ENCODE data around the gene SUPT4H1.

Gene SUPT4H1

DNA sequence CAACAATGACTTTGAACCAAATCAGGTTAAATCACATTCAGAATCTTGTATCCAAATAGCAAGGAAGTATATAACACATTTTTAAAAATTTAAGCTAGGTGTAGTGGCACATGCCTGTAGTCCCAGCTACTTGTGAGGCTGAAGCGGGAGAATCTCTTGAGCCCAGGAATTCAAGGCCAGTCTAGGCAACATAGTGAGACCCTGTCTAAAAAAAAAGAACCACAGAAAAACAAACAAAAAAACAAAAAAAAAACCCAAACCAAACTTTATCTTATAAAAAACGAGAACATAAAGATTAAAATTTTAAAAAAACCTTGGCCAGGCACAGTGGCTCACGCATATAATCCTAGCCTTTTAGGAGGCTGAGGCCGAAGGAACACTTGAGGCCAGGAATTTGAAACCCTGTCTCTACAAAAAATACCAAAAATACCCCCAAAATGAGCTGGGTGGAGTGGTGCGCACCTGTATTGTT, 11.6 kb downstream of the SUPT4H1 start:
- no peak for DNase-seq (ENCODE audit: low read depth, low spot score)

DNA sequence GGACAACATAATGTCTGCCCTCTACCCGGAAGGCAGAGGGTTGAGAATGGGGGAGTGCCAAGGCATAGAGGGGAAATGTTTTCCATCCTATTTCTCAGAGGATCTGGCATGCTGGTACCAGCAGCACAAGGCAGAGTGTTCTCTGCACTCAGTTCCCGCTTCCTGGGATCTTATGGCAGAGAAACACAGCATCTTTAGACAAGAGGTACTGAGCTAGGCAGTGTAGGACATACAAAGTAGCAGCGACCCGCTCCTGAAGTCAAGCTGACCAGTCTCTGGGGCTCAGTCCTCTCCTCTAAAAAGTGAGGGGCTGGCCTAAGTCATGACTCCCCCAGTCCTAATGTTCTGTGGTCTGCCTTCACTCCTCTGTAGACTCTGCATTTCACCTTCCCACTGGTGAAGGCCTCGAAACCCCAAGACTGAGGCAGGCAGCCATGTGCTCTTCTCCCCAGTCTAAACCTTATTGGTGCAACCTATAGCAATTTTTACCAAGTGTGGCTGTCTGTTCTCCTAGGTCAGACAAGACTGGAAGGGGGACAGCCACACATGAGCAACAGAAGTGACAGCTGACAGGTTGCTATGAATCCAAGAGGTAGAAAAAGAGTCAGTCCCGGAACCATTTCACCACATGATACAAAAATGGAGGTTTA, 12.1 kb downstream of the SUPT4H1 start:
- no peak for DNase-seq (ENCODE audit: low read depth, low spot score)

DNA sequence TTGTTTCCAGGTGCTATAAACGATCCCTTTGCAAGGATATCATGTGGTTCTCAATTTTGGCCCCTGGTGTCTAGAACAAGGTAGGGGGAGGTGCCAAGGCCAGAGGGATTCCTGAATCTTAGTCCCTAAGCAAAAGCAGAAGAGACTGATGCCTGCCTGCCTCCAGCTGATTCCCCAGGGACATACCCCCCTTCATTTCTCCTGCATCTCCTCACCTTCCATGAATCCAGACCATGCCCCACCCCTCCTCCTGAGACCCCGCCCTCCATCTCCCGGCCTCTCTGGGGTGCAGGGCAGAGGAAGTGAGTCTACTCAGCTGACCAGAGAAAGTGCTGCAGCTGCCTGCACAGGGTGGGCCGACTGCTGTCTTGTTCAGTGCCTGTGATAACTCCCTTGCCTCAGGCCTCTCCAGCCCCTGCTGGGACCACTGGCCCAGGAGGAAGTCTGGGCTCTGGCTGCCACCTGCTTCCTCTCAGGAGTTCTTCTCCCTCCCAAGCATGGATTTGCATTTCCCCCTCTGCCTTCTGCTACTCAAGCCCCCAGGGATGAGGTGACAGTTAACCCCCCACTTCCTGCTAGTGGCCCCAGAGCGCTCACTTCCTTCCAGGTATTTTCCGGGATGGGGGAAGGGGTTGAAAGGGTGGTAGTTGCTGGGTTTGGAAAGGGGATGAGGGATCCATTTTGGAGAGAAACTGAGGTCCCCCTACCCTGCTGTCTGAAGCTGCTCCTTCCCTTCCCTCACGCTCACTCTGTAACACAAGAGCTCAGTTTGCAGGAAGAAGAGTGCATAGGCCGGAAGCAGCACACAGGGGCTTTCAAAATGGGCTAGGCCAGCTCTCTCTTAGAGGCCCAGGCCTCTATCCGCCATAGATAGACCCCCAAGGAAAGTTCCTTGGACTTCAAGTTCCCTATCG, 12.9 kb downstream of the SUPT4H1 start:
- DNase-seq (ENCODE audit: low read depth, low spot score), result peak; percentile 93

DNA sequence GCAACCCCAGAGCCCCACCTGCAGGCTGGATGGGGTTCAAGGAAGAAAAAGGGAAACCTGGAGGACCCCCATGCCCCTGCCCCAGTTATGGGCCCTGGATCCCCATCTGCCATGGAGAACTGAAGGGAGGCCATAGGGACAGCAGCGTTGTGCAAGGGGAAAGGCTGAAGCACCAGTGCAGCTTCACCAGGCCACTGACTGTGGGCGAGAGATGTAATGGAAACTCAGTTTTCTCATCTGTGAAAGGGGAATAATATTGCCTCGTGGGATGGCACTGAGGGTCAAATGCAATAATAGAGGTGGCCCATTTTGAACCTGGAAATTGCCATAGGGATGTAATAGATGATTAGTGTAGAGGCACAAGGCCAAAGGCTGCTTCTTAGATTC, 13.6 kb downstream of the SUPT4H1 start:
- no peak for DNase-seq (ENCODE audit: low read depth, low spot score)

DNA sequence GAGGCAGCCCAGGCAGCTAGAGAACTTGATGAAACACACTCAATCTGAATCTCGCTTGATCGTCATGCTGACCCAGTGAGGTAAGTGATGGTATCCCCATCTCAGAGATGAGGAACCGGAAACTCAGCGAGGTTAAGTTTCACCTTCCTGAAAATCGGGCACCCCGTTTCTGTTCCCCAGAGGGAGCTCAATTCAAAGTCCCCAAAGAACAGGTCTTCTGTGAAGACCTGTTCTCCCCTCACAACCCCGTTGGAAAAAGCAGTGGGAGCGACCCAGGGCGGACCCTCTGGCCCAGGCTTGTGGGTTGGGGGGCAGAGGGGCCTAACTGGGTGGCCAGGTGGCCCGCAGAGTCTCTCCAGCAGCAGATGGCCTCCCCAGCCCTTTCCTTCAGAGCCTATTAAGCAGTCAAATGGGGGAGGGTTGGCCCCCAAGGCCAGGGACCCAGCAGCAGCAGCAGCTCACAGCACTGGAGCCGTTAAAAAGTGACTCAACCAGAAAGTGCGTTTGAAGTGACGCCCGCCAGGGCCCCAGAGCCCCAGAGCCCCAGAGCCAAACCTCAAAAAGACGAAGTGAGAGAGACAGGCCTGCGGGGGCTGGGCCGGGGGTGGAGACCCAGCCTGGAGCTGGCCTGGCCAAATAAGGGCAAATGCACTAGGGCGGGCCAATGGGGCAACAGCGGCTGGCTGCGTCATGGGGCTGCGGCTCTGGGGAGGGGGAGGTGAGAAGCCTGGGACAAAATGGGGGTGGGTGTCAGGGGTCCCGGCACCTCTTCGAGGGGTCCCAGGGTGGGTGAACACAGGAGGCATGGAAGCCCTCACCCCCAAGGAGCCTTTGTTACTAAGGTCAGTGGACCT, 14.2 kb downstream of the SUPT4H1 start:
- peak; percentile 93 for DNase-seq (ENCODE audit: low read depth, low spot score)

DNA sequence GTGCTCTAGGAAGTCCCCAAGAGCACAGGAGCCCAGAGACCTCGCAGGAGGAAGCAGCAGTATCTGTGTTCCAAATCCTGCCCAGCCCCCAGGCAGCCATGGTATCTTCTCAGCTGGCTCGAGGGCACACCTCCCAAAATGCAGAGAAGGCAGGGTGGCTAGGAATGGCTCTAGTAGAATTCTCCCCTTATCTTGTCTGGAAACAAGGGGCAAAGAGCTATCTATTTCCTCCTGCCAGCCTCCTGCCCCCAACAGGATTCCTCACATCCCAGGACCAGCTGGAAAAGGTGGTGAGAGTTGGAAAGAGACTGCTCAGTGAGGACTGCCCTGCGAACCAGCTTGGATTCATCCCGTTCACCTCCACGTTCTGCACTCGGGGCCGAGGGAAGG, 14.8 kb downstream of the SUPT4H1 start:
- peak; percentile 46 for DNase-seq (ENCODE audit: low read depth, low spot score)

DNA sequence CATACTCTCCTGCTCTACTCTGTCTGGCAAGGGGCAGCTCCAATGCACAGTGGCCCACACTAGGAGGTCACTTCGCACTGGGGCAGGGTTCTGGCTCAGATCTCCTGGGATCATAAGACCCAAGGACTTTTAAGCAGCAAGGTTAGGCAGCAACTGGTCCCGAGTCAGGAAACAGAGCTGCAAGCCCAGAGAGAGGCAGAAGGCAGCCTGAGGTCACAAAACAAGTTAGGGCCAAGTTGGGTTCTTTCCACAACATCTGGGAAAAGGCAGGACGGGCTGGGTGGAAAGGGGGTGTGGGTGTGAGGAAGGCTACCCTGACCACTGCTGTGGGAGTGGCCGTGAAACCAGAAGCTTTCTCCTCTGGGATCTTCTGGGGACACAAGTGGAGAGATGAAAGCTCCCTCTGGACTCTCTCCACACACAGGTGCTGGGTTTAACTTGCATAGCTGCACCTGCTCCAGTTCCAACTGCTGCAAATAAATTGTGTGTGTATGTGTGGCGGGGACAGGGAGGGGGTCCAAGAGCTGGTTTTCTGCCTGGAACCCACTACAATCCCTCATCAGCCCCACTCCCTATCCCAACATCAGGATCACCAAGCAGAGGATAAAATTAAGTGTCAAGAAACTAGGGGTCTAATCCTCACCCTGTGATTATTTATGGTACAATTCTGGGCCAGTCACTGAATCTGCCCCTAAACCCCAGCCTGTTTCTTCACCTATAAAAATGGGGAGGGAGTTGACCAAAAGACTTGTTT, 15.4 kb downstream of the SUPT4H1 start:
- peak; percentile 48 for DNase-seq (ENCODE audit: low read depth, low spot score)

DNA sequence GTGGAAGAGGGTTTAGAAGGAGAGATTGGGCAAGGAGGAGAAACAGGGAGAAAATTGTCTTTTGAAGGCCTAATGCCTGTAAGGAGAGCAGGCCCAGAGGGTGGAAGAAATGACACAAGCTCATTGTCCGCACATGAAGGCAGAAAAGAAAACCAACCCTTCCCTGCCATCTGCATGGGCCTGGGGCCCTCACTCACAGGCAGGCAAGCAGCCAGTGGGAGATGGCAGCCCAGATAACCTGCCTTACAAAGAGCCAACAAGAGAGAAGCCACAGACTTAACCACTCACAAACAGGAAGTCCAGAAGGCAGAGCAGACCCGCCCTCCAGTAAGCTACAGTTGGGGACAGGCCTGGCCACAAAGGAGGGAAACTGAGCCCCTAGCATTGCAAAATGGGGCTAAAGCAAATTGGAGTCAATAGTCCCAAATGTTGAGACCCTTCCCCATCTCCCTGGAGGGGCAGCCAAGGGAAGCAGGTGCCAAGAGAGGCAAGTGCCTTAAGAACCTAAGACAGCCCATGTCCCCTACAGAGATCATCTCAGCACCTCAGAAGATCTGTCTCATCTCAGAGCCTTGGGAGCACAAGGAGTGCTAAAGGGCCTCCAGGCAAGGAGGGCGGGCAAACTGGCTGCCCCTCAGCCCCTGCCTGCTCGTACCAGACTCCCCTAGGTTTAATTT, 16.1 kb downstream of the SUPT4H1 start:
- DNase-seq (ENCODE audit: low read depth, low spot score), result peak; percentile 73

DNA sequence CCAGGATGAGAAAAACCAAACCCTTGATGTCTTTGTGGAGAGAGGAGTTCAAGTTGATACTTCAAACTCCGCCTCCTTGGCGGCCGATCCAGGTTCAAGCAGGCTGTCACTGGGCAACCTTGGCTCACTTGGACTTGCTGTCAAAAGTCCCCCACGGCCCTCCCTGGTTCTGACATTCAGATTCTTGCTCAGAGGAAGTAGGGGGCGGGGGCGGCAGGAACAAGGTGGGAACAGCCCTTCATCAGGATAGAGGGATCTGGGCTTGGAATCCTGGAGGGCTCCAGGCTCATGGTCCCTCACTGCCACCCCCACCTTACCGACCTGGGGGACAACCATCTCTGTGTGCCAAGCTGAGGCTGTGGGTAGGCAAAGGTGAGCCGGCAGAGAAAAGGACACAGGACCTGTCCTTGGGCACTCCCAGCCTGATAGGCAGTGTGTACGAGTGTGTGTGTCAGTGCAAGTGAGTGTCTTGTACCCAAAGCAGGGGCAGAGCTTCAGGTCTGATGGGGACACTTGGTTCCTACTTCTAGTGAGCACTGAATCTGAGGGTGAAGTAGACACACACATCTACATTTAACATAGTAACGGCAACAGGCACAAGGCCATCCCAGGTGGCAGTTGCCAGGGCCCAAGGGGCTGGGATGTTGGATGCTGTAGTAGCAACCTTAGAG, 16.8 kb downstream of the SUPT4H1 start:
- DNase-seq (ENCODE audit: low read depth, low spot score), result no peak

DNA sequence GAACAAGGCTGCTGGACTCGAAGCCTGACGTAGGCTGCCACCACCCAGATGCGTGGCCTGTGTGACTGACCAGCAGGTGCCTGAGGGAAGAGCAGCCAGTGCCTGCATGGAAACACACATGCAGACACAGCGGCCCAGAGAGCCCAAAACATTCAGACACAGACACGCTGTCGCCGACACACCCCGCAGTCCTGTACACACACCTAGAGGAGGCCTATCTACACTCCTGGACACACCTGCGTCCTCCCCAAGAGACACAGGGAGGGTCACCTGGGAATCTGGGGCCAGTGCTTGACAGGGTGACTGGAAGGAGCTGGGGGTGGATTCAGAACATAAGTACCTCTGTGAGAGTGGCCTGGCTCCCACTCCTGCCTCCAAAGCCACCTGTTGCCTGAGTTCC, 17.3 kb downstream of the SUPT4H1 start:
- DNase-seq (ENCODE audit: low read depth, low spot score), result no peak

DNA sequence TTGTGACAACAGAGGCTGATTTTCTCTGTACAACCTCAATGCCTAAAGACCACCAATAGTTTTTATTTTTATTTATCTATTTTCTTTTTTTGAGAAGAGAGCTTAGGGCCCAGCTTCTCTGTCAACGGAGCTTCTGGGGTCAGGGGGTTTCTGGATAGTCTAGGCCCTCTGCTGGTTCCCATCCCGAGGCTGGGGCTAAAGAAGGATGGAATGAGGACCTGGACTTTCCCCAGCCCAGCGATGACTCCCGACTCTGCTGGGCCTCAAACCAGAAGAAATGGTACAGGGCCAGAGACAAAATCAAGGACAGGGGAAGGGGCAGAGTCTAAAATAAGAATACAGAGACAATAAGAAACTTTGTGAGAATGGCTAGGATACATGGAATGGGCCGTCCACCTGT, 17.7 kb downstream of the SUPT4H1 start:
- no peak for DNase-seq (ENCODE audit: low read depth, low spot score)

DNA sequence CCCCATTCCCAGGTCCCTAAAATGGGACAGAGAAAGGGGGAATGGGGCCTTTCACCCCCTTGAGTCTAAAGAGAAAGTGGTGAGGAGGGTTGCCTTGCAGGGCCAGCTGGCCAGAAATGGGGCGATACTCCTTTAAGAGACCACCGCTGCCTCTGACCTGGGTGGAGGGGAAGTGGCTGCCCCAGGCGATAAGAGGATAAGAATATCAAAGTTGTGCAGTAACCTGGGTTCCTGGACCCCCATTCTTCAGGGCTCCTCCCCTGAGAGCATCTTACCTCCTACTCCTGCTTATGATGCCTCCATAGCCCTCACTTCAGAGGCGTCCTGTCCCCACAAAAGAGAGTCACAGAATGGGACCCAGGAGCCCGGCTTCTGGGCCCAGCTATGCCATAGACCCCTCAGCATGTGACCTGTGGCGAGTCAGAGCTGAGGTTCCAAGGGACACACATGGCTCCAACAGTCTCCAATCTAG, 18.2 kb downstream of the SUPT4H1 start:
- DNase-seq (ENCODE audit: low read depth, low spot score), result no peak

DNA sequence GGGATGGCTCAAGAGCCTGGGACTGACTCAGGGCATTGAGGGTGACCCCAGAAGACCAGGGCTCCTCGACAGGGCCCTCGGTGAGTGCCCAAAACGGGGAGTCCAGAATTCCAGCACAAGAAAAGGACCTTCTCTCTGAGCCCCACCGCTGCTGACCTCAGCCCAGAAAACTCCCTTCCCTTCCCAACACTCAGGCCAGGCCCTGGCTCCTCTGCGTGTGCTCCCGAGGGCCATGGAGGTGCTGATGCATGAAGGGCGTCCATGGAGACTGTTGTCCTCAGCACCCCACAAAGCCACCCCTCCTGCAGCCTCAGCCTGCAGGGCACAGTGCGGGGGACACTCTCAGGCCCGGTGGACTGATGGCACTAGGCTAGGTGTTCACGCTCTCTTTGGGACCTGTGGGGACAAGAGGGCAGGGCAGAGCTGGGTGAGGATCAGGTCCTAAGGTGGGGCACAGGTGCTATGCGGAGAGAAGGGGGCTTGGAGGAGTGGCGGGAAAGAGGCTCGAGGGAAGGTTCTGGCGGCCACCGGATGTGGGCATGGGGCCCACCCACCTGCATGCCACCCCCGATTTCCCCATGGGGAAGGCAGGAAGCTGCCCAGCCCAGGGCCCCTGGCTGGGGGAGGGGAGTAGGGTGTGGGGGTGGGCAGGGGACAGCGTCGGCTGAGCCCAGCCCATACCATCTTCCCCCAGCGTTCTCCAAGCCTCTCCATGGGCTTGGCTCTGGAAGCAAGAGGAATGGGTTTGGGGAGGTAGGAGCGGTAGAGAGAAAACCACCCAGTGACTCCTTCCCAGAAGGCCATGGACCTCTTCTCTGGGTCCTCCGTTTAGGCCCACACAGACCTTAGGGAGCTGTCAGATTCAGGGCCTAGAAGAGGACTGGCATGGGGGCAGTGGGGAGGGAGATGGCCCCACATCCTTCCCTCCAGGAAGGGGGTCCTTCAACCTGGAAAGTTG, 18.9 kb downstream of the SUPT4H1 start:
- no peak for DNase-seq (ENCODE audit: low read depth, low spot score)

DNA sequence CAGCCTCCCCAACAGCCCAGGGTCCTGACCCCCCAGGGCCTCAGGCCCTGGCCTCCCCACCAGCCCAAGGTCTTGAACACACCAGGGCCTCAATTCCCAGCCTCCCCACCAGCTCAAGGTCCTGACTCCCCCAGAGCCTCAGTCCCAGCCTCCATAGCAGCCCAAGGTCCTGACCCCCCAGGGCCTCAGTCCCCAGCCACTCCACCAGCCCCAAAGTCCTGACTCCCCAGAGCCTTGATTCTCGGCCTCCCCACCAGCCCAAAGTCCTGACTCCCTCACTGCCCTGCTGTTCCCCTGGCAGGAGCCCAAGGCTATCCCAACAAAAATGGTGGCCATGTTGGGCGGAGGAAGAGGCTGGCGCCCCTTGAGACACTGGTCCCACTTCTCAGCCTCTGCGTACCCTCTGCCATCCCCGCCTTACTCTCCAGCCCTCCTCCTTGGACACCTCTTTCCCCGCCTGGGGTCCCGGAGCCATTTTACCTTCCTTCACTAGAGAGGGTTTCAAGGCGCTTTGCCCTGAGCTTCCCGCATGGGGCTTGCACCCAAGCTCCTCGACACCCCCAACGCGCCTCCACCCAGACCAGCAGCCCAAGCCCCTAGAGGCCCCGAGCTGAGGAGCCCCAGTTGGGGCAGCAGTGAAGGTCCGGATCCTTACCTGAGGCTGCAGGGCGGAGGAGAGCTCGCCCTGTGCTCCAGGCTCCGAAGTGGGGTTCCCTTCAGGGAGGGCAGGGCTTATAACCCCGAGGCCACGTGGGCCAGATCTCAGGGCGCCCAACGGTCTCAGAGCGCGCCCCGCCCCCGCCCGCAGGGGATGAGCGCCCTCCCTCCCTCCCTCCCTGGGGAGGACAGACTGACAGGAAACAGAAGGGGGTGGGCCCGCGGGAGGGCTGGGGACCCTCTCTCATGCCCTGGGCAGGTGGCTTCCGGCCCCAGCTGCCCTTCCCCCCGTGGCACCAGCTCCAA, 19.9 kb downstream of the SUPT4H1 start:
- no peak for DNase-seq (ENCODE audit: low read depth, low spot score)

DNA sequence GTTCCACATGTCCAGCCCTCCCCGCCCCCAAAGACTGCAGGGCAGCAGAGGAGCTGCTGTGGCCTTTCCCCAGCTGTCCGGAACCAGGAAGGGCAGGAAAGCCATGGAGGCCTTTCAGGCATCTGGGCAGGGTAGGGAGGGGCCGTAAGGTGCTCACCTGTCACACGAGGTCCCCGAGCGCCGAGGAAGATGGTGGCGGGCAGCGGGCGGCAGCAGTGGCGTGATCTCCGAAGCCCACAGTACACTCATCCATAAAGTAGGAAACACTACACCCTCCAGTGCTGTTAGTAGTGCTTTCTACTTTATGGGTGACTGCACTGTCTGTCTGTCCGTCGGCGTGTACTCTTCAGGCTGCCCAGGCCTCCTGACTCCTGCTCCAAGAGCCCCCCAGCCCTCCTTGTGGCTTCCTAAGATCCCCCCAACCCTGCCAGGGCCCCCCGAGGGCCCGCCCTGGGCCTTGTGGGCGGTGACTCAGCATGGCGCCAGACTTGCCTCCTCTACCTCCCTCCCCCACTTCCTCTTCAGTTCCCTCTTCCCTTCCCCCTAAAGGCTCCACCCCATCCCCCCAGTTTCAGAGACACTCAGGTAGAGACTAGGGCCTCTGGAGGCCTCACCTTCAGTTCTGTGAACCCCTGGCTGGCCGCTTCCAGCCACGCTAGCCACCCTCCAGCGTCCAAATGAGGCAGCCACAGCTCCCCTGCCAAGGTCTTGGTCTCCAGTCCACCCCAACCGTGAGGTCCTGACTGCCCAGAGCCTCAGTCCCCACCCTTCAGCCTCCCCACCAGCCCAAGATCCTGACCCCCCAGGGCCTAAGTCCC, 20.8 kb downstream of the SUPT4H1 start:
- no peak for DNase-seq (ENCODE audit: low read depth, low spot score)

DNA sequence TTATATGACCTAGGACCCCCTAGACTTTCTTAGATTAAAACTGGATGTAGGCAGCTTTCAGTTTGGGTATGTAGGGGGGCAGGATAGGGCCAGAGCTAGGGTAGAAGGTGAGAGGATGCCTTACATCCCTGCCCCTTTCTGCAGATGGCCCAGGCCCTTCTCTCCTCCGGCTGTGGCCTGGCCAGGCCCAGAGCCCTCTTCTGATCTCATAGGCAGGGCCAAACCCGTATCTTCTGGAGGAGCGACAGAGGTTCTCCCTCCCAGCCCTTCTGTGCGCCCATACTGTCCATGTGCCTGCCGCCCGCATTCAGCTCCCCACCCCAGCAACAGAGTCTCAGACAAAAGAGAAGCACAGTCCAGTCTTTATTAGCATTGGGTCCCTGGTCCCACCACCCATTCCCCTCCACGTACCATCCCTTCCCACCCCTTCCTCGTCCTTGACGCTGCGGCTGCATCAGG, 21.4 kb downstream of the SUPT4H1 start:
- DNase-seq (ENCODE audit: low read depth, low spot score), result no peak
